GM19239 (cell line): ENCODE data around the gene LGR4.
"Not testable (repeated sequence)": the region's sequence is repeated elsewhere in the genome, so short reads cannot be mapped to it uniquely, and the experiment has no call there.

ENCODE experiments used
- DNase-seq: peaks from one replicate; pipeline ENCODE4 v3.0.0; 2011; ENCODE audit warnings: low spot score; ENCODE audit not compliant: insufficient read length
- FAIRE-seq: peaks from 2 replicates; lab custom pipeline; 2011; peaks lifted over from hg19 to GRCh38; lab: Jason Lieb, UNC

Gene LGR4

GRCh38 chr11:27462543-27462942 lies 10.0 kb downstream of the LGR4 start:
- DNase-seq (no peak), FAIRE-seq (no peak)

GRCh38 chr11:27460158-27460978 lies 12.2 kb downstream of the LGR4 start:
- no peak for FAIRE-seq
- no peak for DNase-seq

GRCh38 chr11:27459191-27459590 lies 13.4 kb downstream of the LGR4 start:
- no peak for FAIRE-seq

GRCh38 chr11:27458182-27458581 lies 14.4 kb downstream of the LGR4 start:
- FAIRE-seq (no peak), DNase-seq (no peak)

More at GRCh38 chr11:27459191-27459590, 13.4 kb downstream of the LGR4 start:
- DNase-seq, result no peak

- FAIRE-seq, result no peak
These were observed 15.7 kb downstream of the LGR4 start for GRCh38 chr11:27456795-27457329.

GRCh38 chr11:27456140-27456794 lies 16.3 kb downstream of the LGR4 start:
- FAIRE-seq (no peak), DNase-seq (no peak)

More at GRCh38 chr11:27456795-27457329, 15.7 kb downstream of the LGR4 start:
- no peak for DNase-seq

- no peak for FAIRE-seq
- DNase-seq, result no peak
These were observed 16.9 kb downstream of the LGR4 start for GRCh38 chr11:27455667-27456066.

- FAIRE-seq (no peak), DNase-seq (no peak)
These were observed 18.9 kb downstream of the LGR4 start for GRCh38 chr11:27453701-27454100.

- DNase-seq (no peak), FAIRE-seq (no peak)
These were observed 20.4 kb downstream of the LGR4 start for GRCh38 chr11:27452147-27452546.

- DNase-seq (no peak), FAIRE-seq (no peak)
These were observed 21.2 kb downstream of the LGR4 start for GRCh38 chr11:27451244-27451965.

GRCh38 chr11:27448184-27448540 lies 24.4 kb downstream of the LGR4 start:
- not testable (repeated sequence) for FAIRE-seq, DNase-seq

GRCh38 chr11:27447288-27448183 lies 25.1 kb downstream of the LGR4 start:
- no peak for FAIRE-seq
- DNase-seq, result no peak

- DNase-seq (no peak), FAIRE-seq (no peak)
These were observed 27.0 kb downstream of the LGR4 start for GRCh38 chr11:27445625-27446024.

- DNase-seq (no peak), FAIRE-seq (no peak)
These were observed 27.8 kb downstream of the LGR4 start for GRCh38 chr11:27444801-27445215.

- DNase-seq (no peak), FAIRE-seq (no peak)
These were observed 28.7 kb downstream of the LGR4 start for GRCh38 chr11:27443746-27444507.

- DNase-seq (no peak), FAIRE-seq (no peak)
These were observed 29.4 kb downstream of the LGR4 start for GRCh38 chr11:27443227-27443626.

- no peak for DNase-seq
- FAIRE-seq, result no peak
These were observed 32.5 kb downstream of the LGR4 start for GRCh38 chr11:27440090-27440489.

GRCh38 chr11:27438595-27438981 lies 34.0 kb downstream of the LGR4 start:
- DNase-seq (no peak), FAIRE-seq (no peak)
